Natural killer cell (primary cell): ENCODE data around the gene MUC5AC. TPM values are rescaled to one million over a fixed set of nuclear protein-coding genes. Genes with fewer than 3 reads are reported as not detected.

ENCODE experiments used
- ATAC-seq, 3 donors: fragments of 150-1000 bp in 2 of 3; fragments of 200-7000 bp in 1 of 3; cut with Tn5 transposase; 1 replicate in 1 of 3; 2 replicates in 2 of 3; pipeline ENCODE4 v1.10.0; 2021; ENCODE audit warnings: mild to moderate bottlenecking in 2 of 3, moderate library complexity in 2 of 3
- DNase-seq, 2 donors: peaks; one replicate each; pipeline versions ENCODE4 v3.0.0 to v3.0.0-alpha.2; 2013 to 2021; ENCODE audit warnings: mixed read lengths in 1 of 2
- H3K27ac ChIP-seq: one replicate; pipeline ENCODE4 v1.5.1; 2013; ENCODE audit warnings: mild to moderate bottlenecking, low read length
- H3K27me3 ChIP-seq: one replicate; pipeline ENCODE4 v1.6.1; 2013; ENCODE audit warnings: low read length; ENCODE audit not compliant: control insufficient read depth, insufficient read depth
- H3K36me3 ChIP-seq: one replicate; pipeline ENCODE4 v1.6.1; 2013; ENCODE audit warnings: low read length; ENCODE audit not compliant: control insufficient read depth, insufficient read depth
- H3K4me1 ChIP-seq: one replicate; pipeline ENCODE4 v1.6.1; 2013; ENCODE audit warnings: low read length; ENCODE audit not compliant: control insufficient read depth, insufficient read depth
- H3K4me3 ChIP-seq: one replicate; pipeline ENCODE4 v1.5.1; 2013; ENCODE audit warnings: low read length
- H3K9me3 ChIP-seq: one replicate; pipeline ENCODE4 v1.6.1; 2013; ENCODE audit warnings: low read length; ENCODE audit not compliant: control insufficient read depth, insufficient read depth
- H3K27ac Mint-ChIP-seq, 2 donors: one replicate each; pipeline ENCODE4 v1.8.0; 2022; ENCODE audit warnings: mild to moderate bottlenecking in 2 of 2, mixed read lengths in 2 of 2, moderate library complexity in 1 of 2
- H3K27me3 Mint-ChIP-seq, 2 donors: one replicate each; pipeline ENCODE4 v1.8.0; 2022; ENCODE audit warnings: low read depth in 2 of 2, mixed read lengths in 2 of 2
- H3K36me3 Mint-ChIP-seq: one replicate; pipeline ENCODE4 v1.8.0; 2022; ENCODE audit warnings: mixed read lengths
- H3K4me1 Mint-ChIP-seq, 2 donors: one replicate each; pipeline ENCODE4 v1.8.0; 2022; ENCODE audit warnings: mixed read lengths in 2 of 2
- H3K4me3 Mint-ChIP-seq: one replicate; pipeline ENCODE4 v1.8.0; 2022; ENCODE audit warnings: mild to moderate bottlenecking, moderate library complexity, mixed read lengths
- H3K9me3 Mint-ChIP-seq, 2 donors: one replicate each; pipeline ENCODE4 v1.8.0; 2022; ENCODE audit warnings: mixed read lengths in 2 of 2
- CTCF ChIP-seq: fragments of 200-600 bp; IDR thresholded peaks from one replicate; pipeline ENCODE4 v1.8.0; 2022; ENCODE audit warnings: antibody characterized with exemption
- WGBS: methylation state at CpG from one replicate; pipeline ENCODE4 v1.1.7; 2013; ENCODE audit warnings: missing lambda C conversion rate; ENCODE audit not compliant: insufficient coverage; 5-methylcytosine and 5-hydroxymethylcytosine counted together
- intact Hi-C: fragments of 100-400 bp; cut with micrococcal nuclease; formaldehyde crosslinking; loops from one replicate; pipeline ENCODE4 v1.14.2; 2022
- total RNA-seq, 4 donors: library from RNA; stranded (reverse); fragments of 120-200 nt in 1 of 4; gene quantifications; one replicate each; pipeline versions ENCODE4 v1.2.3 to v1.2.4, GENCODE V29; 2013 to 2022

MUC5AC gene
- total RNA-seq, 3 donors from 2014 or later (not counting 1 experiment from before 2014, with no cell fraction given): not detected

GRCh38 chr11:1126491-1126926 is 31.2 kb upstream of the MUC5AC start:
- peaks cover 0 to 4% of the 10 kb centered on the region in 2 donors for H3K27me3 Mint-ChIP-seq
- Histone ChIP-seq H3K4me1 (no peaks in the 10 kb centered on the region), H3K27me3 (no peaks in the 10 kb centered on the region), H3K4me3 (no peak overlapping the region), H3K36me3 (no peaks in the 10 kb centered on the region), H3K9me3 (no peaks in the 10 kb centered on the region), H3K27ac (no peak overlapping the region)
- H3K36me3 Mint-ChIP-seq: no peaks in the 10 kb centered on the region
- peaks cover 0 to 4% of the 10 kb centered on the region in 2 donors for H3K4me1 Mint-ChIP-seq
- 87% methylated on average over 15 of the region's 15 CpGs for WGBS
- H3K27ac Mint-ChIP-seq: no peak overlapping the region
- no peak for TF ChIP-seq CTCF
- peak in 1 of 2 donors; percentile 8 for DNase-seq
- intact Hi-C loops: no loop called here
- ATAC-seq: no peak
- no peak overlapping the region for H3K4me3 Mint-ChIP-seq
- peaks cover 3 to 16% of the 10 kb centered on the region in 2 donors for H3K9me3 Mint-ChIP-seq

GRCh38 chr11:1126935-1127663 is 30.7 kb upstream of the MUC5AC start:
- TF ChIP-seq CTCF: no peak
- Mint-ChIP-seq H3K27me3 (peaks cover 0 to 8% of the 10 kb centered on the region in 2 donors), H3K4me1 (peaks cover 0 to 4% of the 10 kb centered on the region in 2 donors), H3K9me3 (peaks cover 3 to 16% of the 10 kb centered on the region in 2 donors), H3K27ac (no peak overlapping the region), H3K36me3 (no peaks in the 10 kb centered on the region), H3K4me3 (no peak overlapping the region)
- H3K27me3 ChIP-seq: no peaks in the 10 kb centered on the region
- H3K4me1 ChIP-seq: no peaks in the 10 kb centered on the region
- no peak for ATAC-seq
- H3K9me3 ChIP-seq: no peaks in the 10 kb centered on the region
- peak in 1 of 2 donors; percentile 13 for DNase-seq
- intact Hi-C loops: no loop called here
- H3K27ac ChIP-seq: no peak overlapping the region
- H3K4me3 ChIP-seq: no peak overlapping the region
- 91% methylated on average over 30 of the region's 30 CpGs for WGBS
- H3K36me3 ChIP-seq: no peaks in the 10 kb centered on the region

DNA sequence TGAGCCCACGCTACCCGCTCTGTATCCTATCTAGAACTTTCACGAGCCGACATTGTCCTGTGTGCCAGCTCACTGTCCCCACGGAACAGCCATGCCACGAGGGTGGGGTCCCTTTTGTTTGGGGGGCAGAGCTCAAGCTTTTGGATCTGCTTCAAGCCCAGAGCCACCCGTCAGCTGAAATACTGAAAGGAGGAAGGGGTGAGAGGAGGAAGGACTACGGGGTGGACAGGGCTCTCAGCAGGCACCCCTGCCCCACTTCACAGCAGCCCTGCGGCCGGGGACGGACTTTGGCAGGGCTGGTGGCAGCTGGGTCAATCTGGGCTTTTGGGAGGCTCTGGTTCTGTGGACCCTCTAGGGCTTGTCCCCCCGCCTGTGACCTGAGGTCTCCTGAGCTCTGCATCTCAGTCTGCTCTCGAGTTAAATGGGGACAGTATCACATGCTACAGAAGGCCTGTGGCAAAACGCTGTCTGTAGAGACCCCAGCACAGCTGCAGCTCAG is 30.0 kb upstream of the MUC5AC start:
- Histone ChIP-seq H3K27ac (no peak overlapping the region), H3K27me3 (no peaks in the 10 kb centered on the region), H3K36me3 (no peaks in the 10 kb centered on the region), H3K4me3 (no peak overlapping the region), H3K4me1 (no peaks in the 10 kb centered on the region), H3K9me3 (no peaks in the 10 kb centered on the region)
- Mint-ChIP-seq H3K27ac (no peak overlapping the region), H3K4me1 (peaks cover 0 to 4% of the 10 kb centered on the region in 2 donors), H3K27me3 (peaks cover 0 to 8% of the 10 kb centered on the region in 2 donors), H3K4me3 (no peak overlapping the region), H3K9me3 (peaks cover 3 to 16% of the 10 kb centered on the region in 2 donors), H3K36me3 (no peaks in the 10 kb centered on the region)
- intact Hi-C loops: no loop called here
- DNase-seq: peak in 1 of 2 donors; percentile 9
- TF ChIP-seq CTCF: no peak
- ATAC-seq: no peak
- WGBS: 81% methylated on average over 14 of the region's 14 CpGs
